ENCODE results near the gene LSM8. TPM values are rescaled to one million over a fixed set of nuclear protein-coding genes. Genes with fewer than 3 reads are reported as not detected.

Gene LSM8
- total and polyA plus RNA-seq, 10 of the 15 experiments (the other 5 are each of a cell fraction or from before 2014, with no cell fraction given) = 46.9 to 173 (median 111) TPM

- TF ChIP-seq, protein P1, sequence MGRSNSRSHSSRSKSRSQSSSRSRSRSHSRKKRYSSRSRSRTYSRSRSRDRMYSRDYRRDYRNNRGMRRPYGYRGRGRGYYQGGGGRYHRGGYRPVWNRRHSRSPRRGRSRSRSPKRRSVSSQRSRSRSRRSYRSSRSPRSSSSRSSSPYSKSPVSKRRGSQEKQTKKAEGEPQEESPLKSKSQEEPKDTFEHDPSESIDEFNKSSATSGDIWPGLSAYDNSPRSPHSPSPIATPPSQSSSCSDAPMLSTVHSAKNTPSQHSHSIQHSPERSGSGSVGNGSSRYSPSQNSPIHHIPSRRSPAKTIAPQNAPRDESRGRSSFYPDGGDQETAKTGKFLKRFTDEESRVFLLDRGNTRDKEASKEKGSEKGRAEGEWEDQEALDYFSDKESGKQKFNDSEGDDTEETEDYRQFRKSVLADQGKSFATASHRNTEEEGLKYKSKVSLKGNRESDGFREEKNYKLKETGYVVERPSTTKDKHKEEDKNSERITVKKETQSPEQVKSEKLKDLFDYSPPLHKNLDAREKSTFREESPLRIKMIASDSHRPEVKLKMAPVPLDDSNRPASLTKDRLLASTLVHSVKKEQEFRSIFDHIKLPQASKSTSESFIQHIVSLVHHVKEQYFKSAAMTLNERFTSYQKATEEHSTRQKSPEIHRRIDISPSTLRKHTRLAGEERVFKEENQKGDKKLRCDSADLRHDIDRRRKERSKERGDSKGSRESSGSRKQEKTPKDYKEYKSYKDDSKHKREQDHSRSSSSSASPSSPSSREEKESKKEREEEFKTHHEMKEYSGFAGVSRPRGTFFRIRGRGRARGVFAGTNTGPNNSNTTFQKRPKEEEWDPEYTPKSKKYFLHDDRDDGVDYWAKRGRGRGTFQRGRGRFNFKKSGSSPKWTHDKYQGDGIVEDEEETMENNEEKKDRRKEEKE (IDR thresholded peaks at IDR 0.05) = no peak
- TF ChIP-seq HCFC1 (IDR thresholded peaks at IDR 0.05; ENCODE audit: low read length) (no peak), MEF2A (IDR thresholded peaks at IDR 0.05; ENCODE audit: insufficient read depth, low read depth, low read length) (no peak), CUX1 (IDR thresholded peaks at IDR 0.05; ENCODE audit: insufficient replicate concordance, low read depth, low read length) (no peak), PKNOX1 (IDR thresholded peaks at IDR 0.05) (no peak), NRF1 (conservative IDR thresholded peaks at IDR 0.05; ENCODE audit: low read depth, low read length) (no peak), IKZF1 (conservative IDR thresholded peaks at IDR 0.05) (no peak), RUNX3 (IDR thresholded peaks at IDR 0.05; ENCODE audit: low read length) (no peak), NFIC (IDR thresholded peaks at IDR 0.05; ENCODE audit: low read depth, low read length) (no peak), NR2C1 (IDR thresholded peaks at IDR 0.05) (no peak), E2F8 (IDR thresholded peaks at IDR 0.05; ENCODE audit: low read depth, partially characterized antibody) (no peak), PBX3 (IDR thresholded peaks at IDR 0.05; ENCODE audit: insufficient replicate concordance, low read depth, low read length) (no peak), HDAC6 (IDR thresholded peaks at IDR 0.05; ENCODE audit: unreplicated experiment) (no peak), FOXK2 (IDR thresholded peaks at IDR 0.05) (no peak)
Observed at GRCh38 chr7:118142012-118142411, 42.0 kb upstream of the LSM8 start (continued).
